ENCODE measurements around the gene DNAH1. TPM values are rescaled to one million over a fixed set of nuclear protein-coding genes. Genes with fewer than 3 reads are reported as not detected.

DNAH1 gene
- total RNA-seq, 3 donors from 2014 or later = 7.5 to 11.5 (median 10.8) TPM

DNA sequence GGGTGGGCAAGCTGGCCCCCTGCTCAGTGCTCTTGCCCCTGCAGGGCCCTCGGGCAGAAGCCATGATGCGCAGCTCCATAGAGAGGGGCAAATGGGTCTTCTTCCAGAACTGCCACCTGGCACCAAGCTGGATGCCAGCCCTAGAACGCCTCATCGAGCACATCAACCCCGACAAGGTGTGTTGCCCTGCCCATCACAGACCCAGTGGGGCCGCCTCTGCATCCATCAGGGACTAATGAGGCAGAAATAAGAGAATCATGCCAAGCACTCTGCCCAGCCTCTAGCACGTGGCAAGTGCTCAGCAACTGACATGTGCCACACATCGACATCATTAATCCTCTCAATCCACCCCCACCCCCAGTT lies 79.4 kb downstream of the DNAH1 start:
- intact Hi-C loops (cut with DNase I; ENCODE audit: low total_unique reads) = no loop called here
- Histone ChIP-seq H3K9me3 (no peaks in the 10 kb centered on the region), H3K27ac (no peak overlapping the region), H3K27me3 (no peaks in the 10 kb centered on the region), H3K36me3 (peaks cover 6% of the 10 kb centered on the region), H3K4me1 (no peaks in the 10 kb centered on the region), H3K4me3 (no peak overlapping the region)
- TF ChIP-seq POLR2A (IDR thresholded peaks at IDR 0.05) = no peak
- TF ChIP-seq, protein P1, sequence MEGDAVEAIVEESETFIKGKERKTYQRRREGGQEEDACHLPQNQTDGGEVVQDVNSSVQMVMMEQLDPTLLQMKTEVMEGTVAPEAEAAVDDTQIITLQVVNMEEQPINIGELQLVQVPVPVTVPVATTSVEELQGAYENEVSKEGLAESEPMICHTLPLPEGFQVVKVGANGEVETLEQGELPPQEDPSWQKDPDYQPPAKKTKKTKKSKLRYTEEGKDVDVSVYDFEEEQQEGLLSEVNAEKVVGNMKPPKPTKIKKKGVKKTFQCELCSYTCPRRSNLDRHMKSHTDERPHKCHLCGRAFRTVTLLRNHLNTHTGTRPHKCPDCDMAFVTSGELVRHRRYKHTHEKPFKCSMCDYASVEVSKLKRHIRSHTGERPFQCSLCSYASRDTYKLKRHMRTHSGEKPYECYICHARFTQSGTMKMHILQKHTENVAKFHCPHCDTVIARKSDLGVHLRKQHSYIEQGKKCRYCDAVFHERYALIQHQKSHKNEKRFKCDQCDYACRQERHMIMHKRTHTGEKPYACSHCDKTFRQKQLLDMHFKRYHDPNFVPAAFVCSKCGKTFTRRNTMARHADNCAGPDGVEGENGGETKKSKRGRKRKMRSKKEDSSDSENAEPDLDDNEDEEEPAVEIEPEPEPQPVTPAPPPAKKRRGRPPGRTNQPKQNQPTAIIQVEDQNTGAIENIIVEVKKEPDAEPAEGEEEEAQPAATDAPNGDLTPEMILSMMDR (IDR thresholded peaks at IDR 0.05) = no peak
- no peak for TF ChIP-seq POLR2AphosphoS5 (IDR thresholded peaks at IDR 0.05)
- no peak for DNase-seq (ENCODE audit: low spot score in 2 of 2)

DNA sequence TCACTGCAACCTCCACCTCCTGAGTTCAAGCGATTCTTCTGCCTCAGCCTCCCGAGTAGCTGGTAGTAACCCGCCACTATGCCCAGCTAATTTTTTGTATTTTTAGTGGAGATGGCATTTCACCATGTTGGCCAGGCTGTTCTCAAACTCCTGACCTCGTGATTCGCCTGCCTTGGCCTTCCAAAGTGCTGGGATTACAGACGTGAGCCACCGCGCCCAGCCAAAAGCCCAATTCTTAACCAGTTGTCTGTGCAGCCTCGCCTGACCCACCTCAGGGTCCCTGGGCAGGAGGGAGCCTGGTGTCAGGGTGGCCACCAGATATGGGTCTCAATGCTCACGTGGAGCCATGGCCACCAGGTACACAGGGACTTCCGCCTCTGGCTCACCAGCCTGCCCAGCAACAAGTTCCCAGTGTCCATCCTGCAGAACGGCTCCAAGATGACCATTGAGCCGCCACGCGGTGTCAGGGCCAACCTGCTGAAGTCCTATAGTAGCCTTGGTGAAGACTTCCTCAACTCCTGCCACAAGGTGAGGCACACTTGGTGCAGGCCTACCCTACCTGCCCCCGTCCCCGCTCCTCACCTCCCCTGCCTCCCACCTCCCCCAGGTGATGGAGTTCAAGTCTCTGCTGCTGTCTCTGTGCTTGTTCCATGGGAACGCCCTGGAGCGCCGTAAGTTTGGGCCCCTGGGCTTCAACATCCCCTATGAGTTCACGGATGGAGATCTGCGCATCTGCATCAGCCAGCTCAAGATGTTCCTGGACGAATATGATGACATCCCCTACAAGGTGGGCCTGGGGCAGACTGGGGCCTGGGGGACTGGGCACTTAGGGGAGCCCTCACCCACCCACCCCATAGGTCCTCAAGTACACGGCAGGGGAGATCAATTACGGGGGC lies 80.1 kb downstream of the DNAH1 start:
- no peak for DNase-seq (ENCODE audit: low spot score in 2 of 2)
- Histone ChIP-seq H3K27ac (no peak overlapping the region), H3K36me3 (peaks cover 6% of the 10 kb centered on the region), H3K9me3 (no peaks in the 10 kb centered on the region), H3K4me1 (no peaks in the 10 kb centered on the region), H3K4me3 (no peak overlapping the region), H3K27me3 (no peaks in the 10 kb centered on the region)
- intact Hi-C loops (cut with DNase I; ENCODE audit: low total_unique reads) = no loop called here
- TF ChIP-seq, protein P1 (IDR thresholded peaks at IDR 0.05) = no peak
- TF ChIP-seq POLR2A (IDR thresholded peaks at IDR 0.05) (no peak), POLR2AphosphoS5 (IDR thresholded peaks at IDR 0.05) (no peak)

DNA sequence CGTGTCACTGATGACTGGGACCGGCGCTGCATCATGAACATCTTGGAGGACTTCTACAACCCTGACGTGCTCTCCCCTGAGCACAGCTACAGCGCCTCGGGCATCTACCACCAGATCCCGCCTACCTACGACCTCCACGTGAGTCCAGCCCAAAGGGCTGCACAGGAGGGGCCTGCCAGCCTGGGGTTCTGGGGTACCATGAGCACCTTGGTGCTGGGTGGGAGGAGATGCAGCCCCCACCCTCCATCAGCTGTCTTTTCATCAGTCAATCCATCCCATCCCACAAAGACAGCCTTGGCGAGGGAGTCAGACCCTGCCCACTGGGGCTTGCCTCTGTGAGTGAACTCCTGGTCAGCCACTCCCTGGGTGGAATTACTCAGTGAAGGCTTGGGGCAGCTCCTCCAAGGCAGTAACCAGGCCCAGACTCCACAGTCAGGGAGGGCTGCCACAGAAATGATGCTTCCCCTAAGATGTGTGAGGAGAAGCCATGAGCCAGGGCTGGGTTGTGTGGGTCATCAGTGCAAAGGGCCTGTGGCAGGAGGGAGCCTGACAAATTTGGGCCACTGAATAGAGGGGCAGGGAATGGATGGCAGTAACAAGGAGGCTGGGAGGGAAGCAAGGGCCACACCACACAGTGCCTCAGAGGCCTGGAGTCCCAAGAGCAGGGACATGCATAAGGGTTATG lies 80.9 kb downstream of the DNAH1 start:
- H3K4me3 ChIP-seq = no peak overlapping the region
- TF ChIP-seq, protein P1 (IDR thresholded peaks at IDR 0.05) = no peak
- TF ChIP-seq POLR2AphosphoS5 (IDR thresholded peaks at IDR 0.05) (no peak), POLR2A (IDR thresholded peaks at IDR 0.05) (no peak)
- peaks cover 7% of the 10 kb centered on the region for H3K36me3 ChIP-seq
- no peak overlapping the region for H3K27ac ChIP-seq
- H3K4me1 ChIP-seq = no peaks in the 10 kb centered on the region
- no peak for DNase-seq (ENCODE audit: low spot score in 2 of 2)
- intact Hi-C loops (cut with DNase I; ENCODE audit: low total_unique reads) = no loop called here
- H3K9me3 ChIP-seq = no peaks in the 10 kb centered on the region
- no peaks in the 10 kb centered on the region for H3K27me3 ChIP-seq

DNA sequence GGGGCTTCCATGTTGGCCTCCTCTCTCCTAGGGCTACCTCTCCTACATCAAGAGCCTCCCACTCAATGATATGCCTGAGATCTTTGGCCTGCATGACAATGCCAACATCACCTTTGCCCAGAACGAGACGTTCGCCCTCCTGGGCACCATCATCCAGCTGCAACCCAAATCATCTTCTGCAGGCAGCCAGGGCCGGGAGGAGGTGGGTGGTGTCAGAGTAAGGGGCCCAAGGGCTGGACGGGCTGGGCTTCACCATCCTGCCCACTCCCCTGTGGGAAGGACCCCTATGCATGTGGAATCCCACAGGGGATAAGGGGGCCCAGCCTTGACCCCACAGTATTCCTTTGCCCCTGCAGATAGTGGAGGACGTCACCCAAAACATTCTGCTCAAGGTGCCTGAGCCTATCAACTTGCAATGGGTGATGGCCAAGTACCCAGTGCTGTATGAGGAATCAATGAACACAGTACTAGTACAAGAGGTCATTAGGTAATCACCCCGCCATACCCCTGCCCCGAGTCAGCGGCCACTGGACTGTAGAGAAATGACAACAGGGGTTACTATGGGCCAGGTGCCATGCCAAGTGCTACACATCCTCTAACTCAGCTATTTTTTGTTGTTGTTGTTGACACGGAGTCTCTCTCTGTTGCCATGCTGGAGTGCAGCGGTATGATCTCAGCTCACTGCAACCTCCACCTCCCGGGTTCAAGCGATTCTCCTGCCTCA lies 81.7 kb downstream of the DNAH1 start:
- H3K36me3 ChIP-seq = peaks cover 13% of the 10 kb centered on the region
- no peaks in the 10 kb centered on the region for H3K4me1 ChIP-seq
- no peak overlapping the region for H3K4me3 ChIP-seq
- no peaks in the 10 kb centered on the region for H3K9me3 ChIP-seq
- intact Hi-C loops (cut with DNase I; ENCODE audit: low total_unique reads) = no loop called here
- H3K27me3 ChIP-seq = no peaks in the 10 kb centered on the region
- TF ChIP-seq POLR2AphosphoS5 (IDR thresholded peaks at IDR 0.05) (no peak), POLR2A (IDR thresholded peaks at IDR 0.05) (no peak)
- TF ChIP-seq, protein P1 (IDR thresholded peaks at IDR 0.05) = no peak
- DNase-seq (ENCODE audit: low spot score in 2 of 2) = no peak
- no peak overlapping the region for H3K27ac ChIP-seq
